Stimulated activated CD8-positive, alpha-beta memory T cell treated with anti-CD3 and anti-CD28 coated beads, Interleukin-7, amount 100 ng/mL, for 1 hour (primary cell): ENCODE data around the gene CLDN1.

ENCODE experiments used
- DNase-seq, 2 donors: peaks; one replicate each; pipeline ENCODE4 v3.0.0-alpha.2; 2020; ENCODE audit warnings: low read depth in 2 of 2

CLDN1 gene

GRCh38 chr3:190321789-190322603 lies at the start of gene CLDN1:
Gene CLDN1, minus strand, starts transcription at chr3:190322446. Its CDS starts 240 bp downstream, at chr3:190322206.
- DNase-seq: peak; percentile 17 to 52

GRCh38 chr3:190371152-190371551 lies 48.9 kb upstream of the CLDN1 start:
- DNase-seq: no peak

- no peak for DNase-seq
Measured at GRCh38 chr3:190370369-190370768, 48.1 kb upstream of the CLDN1 start.

- no peak for DNase-seq
Measured at GRCh38 chr3:190369668-190370295, 47.5 kb upstream of the CLDN1 start.

- DNase-seq: no peak
Measured at GRCh38 chr3:190368881-190369280, 46.6 kb upstream of the CLDN1 start.

GRCh38 chr3:190366133-190366532 lies 43.9 kb upstream of the CLDN1 start:
- DNase-seq: no peak

GRCh38 chr3:190362258-190362657 lies 40.0 kb upstream of the CLDN1 start:
- DNase-seq: no peak

- DNase-seq: no peak
Measured at GRCh38 chr3:190361791-190362190, 39.5 kb upstream of the CLDN1 start.

- DNase-seq: no peak
Measured at GRCh38 chr3:190360228-190360627, 38.0 kb upstream of the CLDN1 start.

- no peak for DNase-seq
Measured at GRCh38 chr3:190359813-190360212, 37.6 kb upstream of the CLDN1 start.

GRCh38 chr3:190357468-190357867 lies 35.2 kb upstream of the CLDN1 start:
- DNase-seq: no peak

- no peak for DNase-seq
Measured at GRCh38 chr3:190356246-190356645, 34.0 kb upstream of the CLDN1 start.

GRCh38 chr3:190352861-190353457 lies 30.7 kb upstream of the CLDN1 start:
- no peak for DNase-seq

- no peak for DNase-seq
Measured at GRCh38 chr3:190346541-190346940, 24.3 kb upstream of the CLDN1 start.

- DNase-seq: no peak
Measured at GRCh38 chr3:190345878-190346277, 23.6 kb upstream of the CLDN1 start.

- no peak for DNase-seq
Measured at GRCh38 chr3:190345027-190345821, 23.0 kb upstream of the CLDN1 start.

GRCh38 chr3:190340071-190340470 lies 17.8 kb upstream of the CLDN1 start:
- DNase-seq: no peak

- no peak for DNase-seq
Measured at GRCh38 chr3:190339130-190339529, 16.9 kb upstream of the CLDN1 start.

- DNase-seq: no peak
Measured at GRCh38 chr3:190338717-190339116, 16.5 kb upstream of the CLDN1 start.

GRCh38 chr3:190337301-190337700 lies 15.1 kb upstream of the CLDN1 start:
- no peak for DNase-seq

GRCh38 chr3:190336516-190337189 lies 14.4 kb upstream of the CLDN1 start:
- DNase-seq: no peak

GRCh38 chr3:190333961-190334360 lies 11.7 kb upstream of the CLDN1 start:
- DNase-seq: no peak
